Astrocyte (in vitro differentiated cells and primary cell): ENCODE measurements around the gene FXYD7. TPM values are rescaled to one million over a fixed set of nuclear protein-coding genes. Genes with fewer than 3 reads are reported as not detected.

ENCODE experiments used
- DNase-seq: peaks from one replicate; pipeline ENCODE4 v3.0.0-alpha.2; 2010; ENCODE audit warnings: low read depth
- FAIRE-seq: peaks from 2 replicates; lab custom pipeline; 2011; peaks lifted over from hg19 to GRCh38; lab: Jason Lieb, UNC
- H2AFZ ChIP-seq: 2 replicates; pipeline ENCODE4 v1.6.0; 2012; ENCODE audit warnings: low read depth, low read length, inconsistent platforms
- H3K27ac ChIP-seq: 2 replicates; pipeline ENCODE4 v1.5.1; 2011; ENCODE audit warnings: low read depth, low read length, inconsistent platforms
- H3K27me3 ChIP-seq: 2 replicates; pipeline ENCODE4 v1.6.0; 2011; ENCODE audit warnings: low read length, inconsistent platforms; ENCODE audit not compliant: insufficient read depth
- H3K36me3 ChIP-seq: 2 replicates; pipeline ENCODE4 v1.5.1; 2011; ENCODE audit warnings: low read length, inconsistent platforms; ENCODE audit not compliant: insufficient read depth
- H3K4me1 ChIP-seq: 2 replicates; pipeline ENCODE4 v1.5.1; 2011; ENCODE audit warnings: low read length, inconsistent platforms; ENCODE audit not compliant: insufficient read depth
- H3K4me2 ChIP-seq: 2 replicates; pipeline ENCODE4 v1.6.0; 2012; ENCODE audit warnings: low read length, inconsistent platforms
- H3K4me3 ChIP-seq: 2 replicates; pipeline ENCODE4 v1.5.1; 2011; ENCODE audit warnings: low read depth, mild to moderate bottlenecking, low read length, inconsistent platforms; ENCODE audit not compliant: insufficient read depth
- H3K79me2 ChIP-seq: 2 replicates; pipeline ENCODE4 v1.6.0; 2012; ENCODE audit warnings: mild to moderate bottlenecking, low read length, inconsistent platforms; ENCODE audit not compliant: insufficient read depth
- H3K9ac ChIP-seq: 2 replicates; pipeline ENCODE4 v1.6.0; 2012; ENCODE audit warnings: mild to moderate bottlenecking, low read length, inconsistent platforms
- H3K9me3 ChIP-seq: 2 replicates; pipeline ENCODE4 v1.5.1; 2012; ENCODE audit warnings: low read depth, mild to moderate bottlenecking, low read length, inconsistent platforms; ENCODE audit not compliant: insufficient read depth
- H4K20me1 ChIP-seq: 2 replicates; pipeline ENCODE4 v1.6.0; 2012; ENCODE audit warnings: low read length, inconsistent platforms; ENCODE audit not compliant: insufficient read depth
- H3K27ac Mint-ChIP-seq: one replicate; pipeline ENCODE4 v1.8.0; 2021; ENCODE audit warnings: mild to moderate bottlenecking, mixed read lengths; ENCODE audit not compliant: unreplicated experiment
- H3K27me3 Mint-ChIP-seq: one replicate; pipeline ENCODE4 v1.8.0; 2021; ENCODE audit warnings: low read depth, mixed read lengths; ENCODE audit not compliant: unreplicated experiment
- H3K36me3 Mint-ChIP-seq: one replicate; pipeline ENCODE4 v1.8.0; 2021; ENCODE audit warnings: low read depth, mixed read lengths; ENCODE audit not compliant: unreplicated experiment
- H3K4me1 Mint-ChIP-seq: one replicate; pipeline ENCODE4 v1.8.0; 2021; ENCODE audit warnings: low read depth, mixed read lengths; ENCODE audit not compliant: unreplicated experiment
- H3K4me3 Mint-ChIP-seq: one replicate; pipeline ENCODE4 v1.8.0; 2021; ENCODE audit warnings: mild to moderate bottlenecking, moderate library complexity, mixed read lengths; ENCODE audit not compliant: unreplicated experiment
- H3K9me3 Mint-ChIP-seq: one replicate; pipeline ENCODE4 v1.8.0; 2021; ENCODE audit warnings: mild to moderate bottlenecking, mixed read lengths; ENCODE audit not compliant: unreplicated experiment
- EZH2 ChIP-seq: IDR thresholded peaks from 2 replicates; pipeline ENCODE4 v1.6.1; 2012; ENCODE audit warnings: mild to moderate bottlenecking, low read length, inconsistent platforms; ENCODE audit not compliant: insufficient read depth
- total RNA-seq: library from RNA; stranded (reverse); gene quantifications from 2 replicates; pipeline ENCODE4 v1.2.1, GENCODE V29; 2021
- TF ChIP-seq, protein P1 (sequence below): IDR thresholded peaks from 2 replicates; pipeline ENCODE4 v1.5.1; 2011; ENCODE audit warnings: low read depth, mild to moderate bottlenecking, inconsistent platforms, low read length, moderate library complexity; ENCODE audit not compliant: insufficient read depth

Gene FXYD7
- total RNA-seq, 1 donor from 2014 or later: not detected

DNA sequence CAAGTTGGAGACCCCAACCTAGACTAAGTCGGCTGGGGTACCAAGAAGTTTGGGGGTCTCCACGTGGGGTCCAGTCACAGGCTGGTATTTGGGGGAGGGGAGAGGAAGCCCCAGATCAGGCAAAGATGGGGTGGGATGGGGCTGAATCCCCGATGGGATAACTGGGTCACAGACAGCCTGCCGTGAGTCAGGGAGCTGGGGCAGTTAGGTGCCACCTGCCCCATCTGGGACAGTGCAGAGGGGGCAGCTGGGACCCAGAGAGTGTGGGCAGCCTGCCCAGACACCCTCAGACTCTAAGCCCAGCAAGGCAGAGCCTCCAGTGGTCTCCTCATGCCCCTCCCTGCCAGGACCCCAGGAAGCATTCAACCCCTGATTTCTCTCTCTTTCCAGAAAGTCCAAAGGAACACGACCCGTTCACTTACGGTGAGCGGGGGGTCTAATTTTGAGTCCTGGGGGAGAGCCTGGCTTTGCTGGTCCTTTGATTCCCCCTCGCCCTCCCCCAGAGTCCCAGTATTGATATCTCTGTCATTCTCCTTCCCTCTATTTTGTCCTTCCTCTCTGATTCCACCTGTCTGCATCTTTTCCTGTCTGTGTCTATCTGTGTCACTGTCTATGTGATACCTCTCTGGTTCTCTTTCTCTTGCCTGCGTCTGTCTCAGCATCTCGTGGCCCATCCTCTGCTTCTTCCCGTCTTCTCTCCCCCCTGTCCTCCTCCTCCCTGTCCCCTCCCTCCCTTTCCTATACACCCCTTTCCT is 2.7 kb upstream of the FXYD7 start:
- peak overlapping the region; percentile 60 for H3K4me2 ChIP-seq
- H3K27ac Mint-ChIP-seq: no peak overlapping the region

DNA sequence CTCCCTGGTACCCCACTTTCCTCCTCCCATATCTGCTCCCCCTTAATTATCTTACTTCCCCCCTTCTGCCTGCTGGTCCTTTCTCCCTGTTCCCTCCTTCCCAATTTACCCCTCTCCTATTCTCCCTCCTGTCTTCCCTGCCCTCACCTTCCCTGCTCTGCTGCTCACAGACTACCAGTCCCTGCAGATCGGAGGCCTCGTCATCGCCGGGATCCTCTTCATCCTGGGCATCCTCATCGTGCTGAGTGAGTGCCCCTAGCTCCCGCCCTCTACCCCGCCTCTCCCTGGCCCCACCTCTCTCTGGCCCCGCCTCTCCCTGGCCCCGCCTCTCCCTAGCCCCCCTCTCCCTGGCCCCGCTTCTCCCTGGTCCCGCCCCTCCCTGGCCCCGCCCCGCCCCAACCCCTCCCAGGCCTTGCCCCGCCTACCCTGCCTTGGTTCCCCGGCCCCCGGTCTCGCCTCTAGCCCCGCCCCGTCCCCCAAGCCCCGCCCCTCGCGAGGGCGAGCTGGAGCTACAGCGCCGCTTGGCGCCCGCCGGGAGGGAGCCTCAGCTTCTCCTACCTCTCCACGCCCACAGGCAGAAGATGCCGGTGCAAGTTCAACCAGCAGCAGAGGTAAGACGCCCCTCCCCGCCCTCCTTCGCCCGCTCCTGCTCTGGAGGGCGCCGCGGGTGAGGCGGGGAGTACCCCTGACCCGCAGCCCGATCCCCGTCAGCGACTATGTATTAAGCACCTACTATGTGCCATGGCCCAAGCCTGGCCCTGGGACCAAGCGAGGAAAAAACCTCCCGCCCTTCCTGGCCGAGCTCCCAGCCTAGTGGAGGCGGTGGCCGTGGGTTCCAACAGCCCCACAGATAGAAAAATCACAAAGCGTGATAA is 1.9 kb upstream of the FXYD7 start:
- no peak overlapping the region for H3K9ac ChIP-seq
- TF ChIP-seq, protein P1, sequence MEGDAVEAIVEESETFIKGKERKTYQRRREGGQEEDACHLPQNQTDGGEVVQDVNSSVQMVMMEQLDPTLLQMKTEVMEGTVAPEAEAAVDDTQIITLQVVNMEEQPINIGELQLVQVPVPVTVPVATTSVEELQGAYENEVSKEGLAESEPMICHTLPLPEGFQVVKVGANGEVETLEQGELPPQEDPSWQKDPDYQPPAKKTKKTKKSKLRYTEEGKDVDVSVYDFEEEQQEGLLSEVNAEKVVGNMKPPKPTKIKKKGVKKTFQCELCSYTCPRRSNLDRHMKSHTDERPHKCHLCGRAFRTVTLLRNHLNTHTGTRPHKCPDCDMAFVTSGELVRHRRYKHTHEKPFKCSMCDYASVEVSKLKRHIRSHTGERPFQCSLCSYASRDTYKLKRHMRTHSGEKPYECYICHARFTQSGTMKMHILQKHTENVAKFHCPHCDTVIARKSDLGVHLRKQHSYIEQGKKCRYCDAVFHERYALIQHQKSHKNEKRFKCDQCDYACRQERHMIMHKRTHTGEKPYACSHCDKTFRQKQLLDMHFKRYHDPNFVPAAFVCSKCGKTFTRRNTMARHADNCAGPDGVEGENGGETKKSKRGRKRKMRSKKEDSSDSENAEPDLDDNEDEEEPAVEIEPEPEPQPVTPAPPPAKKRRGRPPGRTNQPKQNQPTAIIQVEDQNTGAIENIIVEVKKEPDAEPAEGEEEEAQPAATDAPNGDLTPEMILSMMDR: no peak
- TF ChIP-seq EZH2: no peak
- Mint-ChIP-seq H3K4me3 (peak overlapping the region; percentile 74), H3K27me3 (peaks cover 39% of the 10 kb centered on the region), H3K36me3 (no peaks in the 10 kb centered on the region), H3K9me3 (no peaks in the 10 kb centered on the region), H3K4me1 (peaks cover 11% of the 10 kb centered on the region), H3K27ac (no peak overlapping the region)
- peaks cover 4% of the 10 kb centered on the region for H4K20me1 ChIP-seq
- H3K27ac ChIP-seq: no peak overlapping the region
- FAIRE-seq (no peak), DNase-seq (peak; percentile 58)
- no peak overlapping the region for H2AFZ ChIP-seq
- H3K4me1 ChIP-seq: peaks cover 4% of the 10 kb centered on the region
- H3K9me3 ChIP-seq: no peaks in the 10 kb centered on the region
- no peaks in the 10 kb centered on the region for H3K36me3 ChIP-seq
- H3K4me3 ChIP-seq: no peak overlapping the region
- H3K4me2 ChIP-seq: peak overlapping the region; percentile 60
- no peaks in the 10 kb centered on the region for H3K79me2 ChIP-seq
- H3K27me3 ChIP-seq: peaks cover 30% of the 10 kb centered on the region

More for the DNA sequence above, 2.7 kb upstream of the FXYD7 start:
- DNase-seq: no peak
- Mint-ChIP-seq H3K4me1 (peaks cover 11% of the 10 kb centered on the region), H3K27me3 (peaks cover 38% of the 10 kb centered on the region), H3K36me3 (no peaks in the 10 kb centered on the region), H3K4me3 (no peak overlapping the region), H3K9me3 (no peaks in the 10 kb centered on the region)
- Histone ChIP-seq H3K36me3 (no peaks in the 10 kb centered on the region), H2AFZ (no peak overlapping the region), H3K4me1 (peaks cover 4% of the 10 kb centered on the region), H3K27me3 (peaks cover 30% of the 10 kb centered on the region), H3K9ac (no peak overlapping the region), H3K79me2 (no peaks in the 10 kb centered on the region), H4K20me1 (peaks cover 4% of the 10 kb centered on the region), H3K27ac (no peak overlapping the region), H3K4me3 (no peak overlapping the region), H3K9me3 (no peaks in the 10 kb centered on the region)
- TF ChIP-seq, protein P1: no peak
- no peak for TF ChIP-seq EZH2
- FAIRE-seq: no peak
